ENCODE measurements around the gene SELENOO.

SELENOO gene

DNA sequence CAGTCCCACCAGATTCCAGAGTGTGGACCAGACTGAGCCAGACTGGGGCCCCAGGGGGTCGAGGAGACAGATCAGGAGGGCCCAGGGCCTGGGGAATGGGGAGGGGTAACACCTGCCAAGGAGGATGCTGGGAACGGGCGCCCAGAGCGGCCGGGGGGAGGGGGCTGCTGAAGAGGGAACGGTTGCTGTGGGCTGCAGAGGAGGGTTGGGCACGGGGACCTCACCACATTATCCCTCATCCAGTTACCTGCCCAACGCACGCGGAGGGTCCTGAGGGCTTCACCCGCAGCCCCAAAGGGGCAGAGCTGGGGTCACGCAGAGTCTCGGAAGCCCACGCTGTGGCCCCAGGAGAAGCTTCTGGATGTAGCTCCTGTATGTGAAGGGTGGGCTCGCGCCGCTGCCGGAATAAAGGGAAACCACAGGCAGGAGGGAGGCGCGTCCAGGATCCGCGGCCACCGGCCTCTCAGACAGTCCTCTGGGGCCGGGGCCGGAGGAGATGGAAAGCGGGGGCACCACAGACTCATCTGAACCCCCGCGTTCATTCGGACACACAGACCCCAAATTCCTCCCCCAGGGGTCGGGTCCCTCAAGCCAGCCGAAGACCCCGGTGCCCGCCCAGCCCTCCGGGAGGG, 866 bp upstream of the SELENOO start:
- peak overlapping the region; percentile 78 for H3K27ac ChIP-seq
- TF ChIP-seq, protein P1, sequence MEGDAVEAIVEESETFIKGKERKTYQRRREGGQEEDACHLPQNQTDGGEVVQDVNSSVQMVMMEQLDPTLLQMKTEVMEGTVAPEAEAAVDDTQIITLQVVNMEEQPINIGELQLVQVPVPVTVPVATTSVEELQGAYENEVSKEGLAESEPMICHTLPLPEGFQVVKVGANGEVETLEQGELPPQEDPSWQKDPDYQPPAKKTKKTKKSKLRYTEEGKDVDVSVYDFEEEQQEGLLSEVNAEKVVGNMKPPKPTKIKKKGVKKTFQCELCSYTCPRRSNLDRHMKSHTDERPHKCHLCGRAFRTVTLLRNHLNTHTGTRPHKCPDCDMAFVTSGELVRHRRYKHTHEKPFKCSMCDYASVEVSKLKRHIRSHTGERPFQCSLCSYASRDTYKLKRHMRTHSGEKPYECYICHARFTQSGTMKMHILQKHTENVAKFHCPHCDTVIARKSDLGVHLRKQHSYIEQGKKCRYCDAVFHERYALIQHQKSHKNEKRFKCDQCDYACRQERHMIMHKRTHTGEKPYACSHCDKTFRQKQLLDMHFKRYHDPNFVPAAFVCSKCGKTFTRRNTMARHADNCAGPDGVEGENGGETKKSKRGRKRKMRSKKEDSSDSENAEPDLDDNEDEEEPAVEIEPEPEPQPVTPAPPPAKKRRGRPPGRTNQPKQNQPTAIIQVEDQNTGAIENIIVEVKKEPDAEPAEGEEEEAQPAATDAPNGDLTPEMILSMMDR (IDR thresholded peaks at IDR 0.05) = no peak
- no peak for TF ChIP-seq ZFX (IDR thresholded peaks at IDR 0.05; ENCODE audit: borderline replicate concordance)

DNA sequence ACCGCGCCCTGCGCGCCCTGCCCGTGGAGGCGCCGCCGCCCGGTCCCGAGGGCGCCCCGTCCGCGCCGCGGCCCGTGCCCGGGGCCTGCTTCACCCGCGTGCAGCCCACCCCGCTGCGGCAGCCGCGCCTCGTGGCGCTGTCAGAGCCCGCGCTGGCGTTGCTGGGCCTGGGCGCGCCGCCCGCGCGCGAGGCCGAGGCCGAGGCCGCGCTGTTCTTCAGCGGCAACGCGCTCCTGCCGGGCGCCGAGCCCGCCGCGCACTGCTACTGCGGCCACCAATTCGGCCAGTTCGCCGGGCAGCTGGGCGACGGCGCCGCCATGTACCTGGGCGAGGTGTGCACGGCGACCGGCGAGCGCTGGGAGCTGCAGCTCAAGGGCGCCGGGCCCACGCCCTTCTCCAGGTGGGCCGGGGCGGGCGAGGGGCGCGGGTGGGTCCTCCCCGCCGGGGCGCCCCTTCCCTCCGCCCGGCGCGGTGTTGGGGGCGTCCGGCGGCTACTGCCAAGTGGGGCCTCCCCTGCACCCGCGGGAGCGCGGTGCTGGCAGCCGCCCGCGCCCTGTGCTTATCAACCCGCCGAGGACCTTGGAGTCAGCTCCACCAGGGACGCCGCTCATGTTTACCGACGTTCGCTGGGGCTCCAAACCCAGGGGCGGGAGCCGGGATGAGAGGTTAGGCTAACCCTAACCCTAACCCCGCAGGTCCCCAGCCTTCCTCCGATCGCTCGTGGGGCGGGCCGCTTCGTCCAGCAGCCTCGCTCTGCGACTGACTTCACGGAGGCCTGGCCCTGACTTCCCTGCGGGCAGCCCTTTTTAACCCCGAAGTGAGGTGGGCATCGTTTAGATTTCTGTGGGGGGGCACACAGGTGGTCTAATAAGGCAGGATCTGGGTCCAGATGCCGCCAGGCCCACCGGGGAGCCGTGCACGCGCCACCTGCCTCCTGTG, 649 bp downstream of the SELENOO start:
- TF ChIP-seq, protein P1 (IDR thresholded peaks at IDR 0.05) = no peak
- TF ChIP-seq ZFX (IDR thresholded peaks at IDR 0.05; ENCODE audit: borderline replicate concordance) = no peak
- H3K27ac ChIP-seq = peak overlapping the region; percentile 78

DNA sequence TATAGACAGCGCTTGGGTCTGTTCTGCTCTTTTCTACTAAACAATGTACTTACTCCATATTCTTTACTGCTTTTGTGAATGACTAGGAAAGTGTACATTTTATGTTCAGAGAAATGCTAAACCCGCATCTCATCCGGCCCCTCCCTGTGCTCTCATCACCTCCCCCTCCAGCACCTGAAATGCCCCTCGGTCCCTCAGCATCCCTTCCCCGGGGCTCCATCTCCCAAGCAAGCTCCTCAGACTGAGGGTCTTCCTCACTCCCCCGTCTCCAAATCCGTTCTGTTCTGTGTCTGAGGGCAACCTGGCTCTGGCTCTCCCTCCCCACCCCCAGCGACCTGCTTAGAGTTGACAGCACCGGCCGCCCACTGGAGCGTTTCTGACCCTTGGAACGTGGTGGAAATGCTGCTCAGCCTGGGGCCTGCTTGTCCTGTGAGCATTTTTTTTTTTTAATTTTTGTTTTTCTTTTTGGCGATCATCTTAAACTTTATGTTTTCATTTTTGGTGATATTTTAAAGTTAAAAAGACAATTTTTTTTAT, 1.4 kb downstream of the SELENOO start:
- peak overlapping the region; percentile 78 for H3K27ac ChIP-seq
- no peak for TF ChIP-seq ZFX (IDR thresholded peaks at IDR 0.05; ENCODE audit: borderline replicate concordance)
- TF ChIP-seq, protein P1 (IDR thresholded peaks at IDR 0.05) = no peak

DNA sequence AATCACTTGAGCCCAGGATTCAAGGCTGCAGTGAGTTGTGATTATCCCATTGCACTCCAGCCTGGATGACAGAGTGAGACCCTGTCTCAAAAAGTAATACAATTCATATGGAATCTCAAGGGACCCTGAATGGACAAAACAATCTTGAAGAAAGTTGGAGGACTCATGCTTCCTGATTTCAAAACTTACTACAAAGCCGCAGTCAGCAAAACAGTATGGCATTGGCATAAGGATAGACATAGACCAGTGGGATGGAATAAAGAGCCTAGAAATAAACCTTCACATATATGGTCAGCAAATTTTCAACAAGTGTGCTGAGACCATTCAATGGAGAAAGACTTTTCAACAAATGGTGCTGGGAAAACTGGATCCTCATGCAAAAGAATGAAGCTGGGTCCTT, 2.5 kb downstream of the SELENOO start:
- H3K27ac ChIP-seq = no peak overlapping the region; the same call in 1 of the 2 replicates
- TF ChIP-seq, protein P1 (IDR thresholded peaks at IDR 0.05) = no peak
- no peak for TF ChIP-seq ZFX (IDR thresholded peaks at IDR 0.05; ENCODE audit: borderline replicate concordance)

DNA sequence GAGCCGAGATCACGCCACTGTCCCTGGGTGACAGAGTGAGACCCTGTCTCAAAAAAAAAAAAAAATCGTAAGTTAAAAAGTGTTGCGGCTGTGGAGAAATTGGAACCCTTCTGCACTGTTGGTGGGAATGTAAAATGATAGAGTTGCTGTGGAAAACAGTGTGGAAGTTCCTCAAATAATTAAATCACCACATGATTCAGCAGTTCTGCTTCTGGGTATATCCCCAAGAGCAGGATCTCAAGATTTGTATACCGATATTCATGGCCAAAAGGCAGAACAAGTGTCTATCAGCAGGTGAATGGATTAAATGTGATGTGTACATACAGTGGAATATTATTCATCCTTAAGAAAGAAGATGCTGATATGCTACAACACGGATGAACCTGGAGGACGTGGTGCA, 3.8 kb downstream of the SELENOO start:
- H3K27ac ChIP-seq = peak overlapping the region; percentile 34
- TF ChIP-seq, protein P1 (IDR thresholded peaks at IDR 0.05) = no peak
- no peak for TF ChIP-seq ZFX (IDR thresholded peaks at IDR 0.05; ENCODE audit: borderline replicate concordance)

DNA sequence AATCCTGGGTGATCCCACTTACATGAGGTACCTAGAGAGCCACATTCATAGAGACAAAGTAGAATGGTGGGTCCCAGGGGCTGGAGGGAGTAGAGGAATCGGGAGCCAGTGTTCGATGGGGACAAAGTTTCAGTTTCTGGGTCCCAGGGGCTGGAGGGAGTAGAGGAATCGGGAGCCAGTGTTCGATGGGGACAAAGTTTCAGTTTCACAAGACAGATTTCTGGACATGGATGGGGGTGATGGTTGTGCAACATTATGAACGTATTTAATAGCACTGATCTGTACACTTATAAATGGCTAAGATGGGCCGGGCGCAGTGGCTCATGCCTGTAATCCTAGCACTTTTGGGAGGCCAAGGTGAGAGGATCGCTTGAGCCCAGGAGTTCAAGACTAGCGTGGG, 4.2 kb downstream of the SELENOO start:
- peak overlapping the region; percentile 34; the same call in 1 of the 2 replicates for H3K27ac ChIP-seq

DNA sequence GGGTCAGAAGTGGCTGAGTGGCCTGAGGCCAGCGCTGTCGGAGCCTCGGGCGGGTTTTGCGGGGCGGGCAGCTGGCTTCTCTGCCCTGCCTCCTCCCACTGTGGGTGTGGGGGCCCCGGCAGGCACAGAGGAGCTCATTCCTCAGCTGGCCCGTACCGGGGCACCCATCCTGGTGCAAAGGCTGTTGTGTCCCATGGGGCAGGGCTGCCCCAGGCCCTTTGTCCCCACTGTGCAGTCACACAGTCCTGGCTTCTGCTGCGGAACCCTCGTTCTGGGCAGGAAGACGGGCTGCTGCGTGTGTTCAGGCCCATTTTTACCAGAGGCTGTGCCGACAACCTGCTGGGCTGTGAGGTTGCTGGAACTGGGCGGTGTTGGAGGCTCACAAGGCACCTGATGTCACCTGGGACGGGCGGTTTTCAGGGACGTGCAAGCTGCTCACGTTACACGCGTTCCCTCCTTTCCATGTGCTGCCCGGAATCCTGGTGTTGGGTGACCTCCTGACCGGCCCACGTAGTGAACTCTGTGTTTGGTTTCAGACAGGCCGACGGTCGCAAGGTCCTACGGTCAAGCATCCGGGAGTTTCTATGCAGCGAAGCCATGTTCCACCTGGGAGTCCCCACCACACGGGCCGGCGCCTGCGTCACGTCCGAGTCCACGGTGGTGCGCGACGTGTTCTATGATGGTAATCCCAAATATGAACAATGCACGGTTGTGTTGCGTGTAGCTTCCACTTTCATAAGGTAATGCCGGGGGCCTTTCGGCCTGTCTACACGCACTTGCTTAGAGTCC, 5.2 kb downstream of the SELENOO start:
- H3K27ac ChIP-seq = peak overlapping the region; percentile 34
- TF ChIP-seq, protein P1 (IDR thresholded peaks at IDR 0.05) = no peak
- no peak for TF ChIP-seq ZFX (IDR thresholded peaks at IDR 0.05; ENCODE audit: borderline replicate concordance)
